HG03378 (cell line): ENCODE measurements around the gene CEP250.

Experiments used
- ATAC-seq: cut with Tn5 transposase; IDR thresholded peaks from one replicate; pipeline ENCODE4 v1.9.1; 2021; ENCODE audit warnings: mild to moderate bottlenecking, moderate library complexity; ENCODE audit not compliant: unreplicated experiment

CEP250 gene

DNA sequence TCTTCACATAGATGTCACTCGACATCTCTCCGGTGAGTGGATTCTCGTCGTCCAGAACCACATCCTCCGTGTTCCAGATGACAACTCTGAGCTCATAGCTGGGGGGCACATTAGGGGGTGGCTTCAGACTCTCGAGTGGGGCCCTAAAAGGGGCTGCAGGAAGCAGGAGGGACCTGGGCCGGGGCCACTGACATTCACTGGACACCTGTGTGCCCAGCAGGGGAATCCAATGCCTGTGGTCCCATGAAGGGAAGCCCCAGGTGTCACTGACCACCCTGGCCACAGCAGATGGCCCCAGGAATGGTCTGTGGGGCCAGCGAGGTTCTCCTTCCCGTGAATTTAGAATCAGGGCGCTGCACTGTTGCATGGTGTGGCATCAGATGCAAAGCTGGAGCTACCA lies 105.1 kb downstream of the CEP250 start:
- ATAC-seq: no peak

DNA sequence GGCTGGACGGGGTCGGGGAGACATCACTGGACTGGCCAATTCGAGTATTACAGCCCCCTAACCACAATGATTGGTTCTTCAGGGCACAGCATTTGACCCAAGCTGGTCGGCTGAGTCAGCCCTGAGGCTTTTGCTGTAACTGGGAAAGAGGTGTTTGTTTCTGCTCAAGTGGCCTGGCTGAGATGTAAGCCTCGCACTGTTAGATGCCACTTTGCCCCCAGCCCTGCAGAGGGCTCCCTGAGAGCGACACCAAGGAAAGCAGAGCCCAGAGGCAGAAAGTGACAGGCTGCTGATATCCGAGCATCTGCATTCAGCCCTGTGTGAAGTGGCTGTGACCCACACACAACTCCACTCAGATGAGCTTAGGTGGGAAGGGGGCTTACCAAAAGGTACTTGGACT lies 105.9 kb downstream of the CEP250 start:
- no peak for ATAC-seq

DNA sequence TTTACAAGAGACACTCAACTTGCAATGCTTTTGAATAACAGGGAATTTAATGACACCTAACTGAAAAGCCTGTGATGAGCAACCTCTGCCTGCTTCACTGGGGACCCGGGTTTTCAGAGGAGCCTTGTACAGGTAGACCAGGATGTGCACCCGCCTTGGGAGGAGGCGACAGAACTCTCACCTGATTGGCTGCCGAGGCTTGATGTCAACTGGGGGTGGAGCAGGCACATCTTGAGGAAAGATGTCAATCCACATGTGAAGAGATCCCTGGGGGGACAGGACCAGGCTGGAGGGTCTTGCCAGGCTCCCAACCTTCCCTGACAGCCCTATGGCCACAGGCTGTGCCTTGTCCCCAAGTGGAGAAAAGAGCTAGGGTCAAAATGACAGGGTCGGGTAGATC lies 106.3 kb downstream of the CEP250 start:
- no peak for ATAC-seq

DNA sequence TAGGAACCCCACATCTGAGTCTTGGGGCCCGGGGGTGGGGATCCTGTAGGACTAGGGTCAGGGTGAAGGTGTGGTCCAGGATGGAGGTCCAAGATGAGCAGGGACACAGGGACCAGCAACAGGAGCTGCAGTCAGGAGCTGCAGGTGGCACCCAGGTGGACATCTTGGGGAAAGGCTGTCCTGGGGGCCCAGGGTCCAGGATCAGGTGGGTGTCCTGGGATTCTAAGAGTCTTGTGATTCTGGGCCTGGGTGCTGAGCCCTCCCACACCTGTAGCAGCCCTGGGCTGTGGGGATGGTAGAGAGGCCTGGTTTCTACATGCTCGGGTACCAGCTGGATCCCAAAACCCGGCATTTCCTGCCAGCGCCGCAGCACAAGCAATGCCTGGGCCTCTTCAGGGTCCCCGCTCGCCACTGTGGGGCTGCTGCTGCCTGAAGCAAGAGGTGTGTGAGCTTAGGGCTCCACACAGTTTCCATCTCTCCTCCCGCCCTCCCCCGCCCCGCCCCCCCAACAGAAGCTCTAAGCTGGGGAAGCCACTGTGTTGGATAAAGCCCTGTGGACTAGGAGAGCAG lies 107.2 kb downstream of the CEP250 start:
- ATAC-seq: no peak

DNA sequence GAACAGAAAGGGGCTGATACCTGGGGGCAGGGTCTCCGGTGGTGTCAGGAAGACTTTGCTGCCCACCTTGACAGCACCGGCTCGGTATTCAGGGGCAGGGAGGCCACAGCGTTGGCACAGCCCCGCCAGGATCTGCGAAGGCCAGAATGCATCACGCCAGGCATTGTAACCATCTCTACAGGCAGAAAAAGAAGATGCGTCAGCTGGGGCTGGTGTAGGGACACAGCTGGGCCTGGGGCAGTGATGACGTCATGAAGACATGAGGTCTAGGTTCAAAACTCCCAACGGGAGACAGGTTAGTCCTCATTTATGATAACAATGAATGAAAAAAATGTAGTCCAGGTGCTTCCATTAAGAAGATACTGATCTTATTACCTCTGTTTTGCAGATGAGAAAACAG lies 108.4 kb downstream of the CEP250 start:
- ATAC-seq: no peak

DNA sequence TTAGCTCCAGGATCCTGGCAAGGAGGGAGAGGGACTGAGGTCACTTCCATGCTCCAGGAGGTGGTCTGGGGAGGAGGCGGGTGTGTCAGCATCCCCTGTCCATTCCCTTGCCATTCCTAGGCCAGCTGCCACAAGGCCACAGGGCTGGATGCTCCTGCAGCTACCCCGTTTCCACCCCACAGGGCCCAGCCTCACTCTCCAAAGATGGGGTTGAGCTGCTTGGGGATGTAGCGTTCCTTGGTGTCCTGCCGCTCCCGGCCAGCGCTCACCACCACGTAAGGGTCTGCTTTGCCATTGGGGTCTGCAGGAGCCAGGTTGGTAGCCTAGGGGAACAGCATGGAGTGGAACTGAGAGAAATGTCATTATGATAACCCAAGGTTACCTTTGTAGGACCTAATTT lies 109.5 kb downstream of the CEP250 start:
- no peak for ATAC-seq

DNA sequence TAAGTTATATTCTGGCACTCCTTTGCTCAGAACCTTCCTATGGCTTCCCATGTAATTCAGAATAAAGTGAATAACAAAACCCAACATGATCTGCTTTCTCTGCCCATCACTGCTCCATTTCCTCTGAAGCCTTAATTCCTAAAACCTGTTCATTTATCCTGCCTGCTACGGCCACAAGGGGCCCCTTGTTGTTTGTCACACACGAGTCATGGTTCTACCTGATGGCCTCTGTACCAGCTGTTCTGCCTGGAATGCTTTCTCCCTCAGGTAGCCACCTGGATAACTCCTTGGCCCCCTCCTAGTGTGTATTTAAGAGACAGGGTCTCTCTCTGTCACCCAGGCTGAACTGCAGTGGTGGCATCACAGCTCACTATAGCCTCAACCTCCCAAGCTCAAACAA lies 113.2 kb downstream of the CEP250 start:
- ATAC-seq: no peak
